Liver (tissue), 3 donors: ENCODE results near the gene KANSL1.
"Not testable (repeated sequence)": the region's sequence is repeated elsewhere in the genome, so short reads cannot be mapped to it uniquely, and the experiment has no call there.

Source experiments
- GABPA ChIP-seq, 2 donors: IDR thresholded peaks in 1 of 2; conservative IDR thresholded peaks in 1 of 2; 2 replicates each; pipeline ENCODE4 v1.6.1; 2016; ENCODE audit warnings: antibody characterized with exemption in 2 of 2, mild to moderate bottlenecking in 1 of 2, moderate library complexity in 1 of 2
- JUND ChIP-seq, 2 donors: IDR thresholded peaks; 2 replicates each; pipeline ENCODE4 v1.6.1; 2016; ENCODE audit warnings: antibody characterized with exemption in 2 of 2
- MAX ChIP-seq: IDR thresholded peaks from 2 replicates; pipeline ENCODE4 v1.6.1; 2016; ENCODE audit warnings: antibody characterized with exemption
- RAD21 ChIP-seq, 2 donors: IDR thresholded peaks; 2 replicates each; pipeline ENCODE4 v1.6.1; 2016; ENCODE audit warnings: antibody characterized with exemption in 2 of 2, mild to moderate bottlenecking in 2 of 2
- TAF1 ChIP-seq: conservative IDR thresholded peaks from 2 replicates; pipeline ENCODE4 v1.6.1; 2016; ENCODE audit warnings: antibody characterized with exemption, mild to moderate bottlenecking
- YY1 ChIP-seq: IDR thresholded peaks from 2 replicates; pipeline ENCODE4 v1.6.1; 2016; ENCODE audit warnings: antibody characterized with exemption, mild to moderate bottlenecking
- ZBTB33 ChIP-seq: IDR thresholded peaks from 2 replicates; pipeline ENCODE4 v1.6.1; 2016; ENCODE audit warnings: antibody characterized with exemption
- TF ChIP-seq, protein P1 (sequence below): fragments of 150-350 bp; IDR thresholded peaks from 2 replicates; pipeline ENCODE4 v1.5.1; 2017; ENCODE audit warnings: improper control_type of control experiment, low read depth, low read length; ENCODE audit not compliant: missing input control
- TF ChIP-seq, protein P2 (sequence below): IDR thresholded peaks from 2 replicates; pipeline ENCODE4 v1.6.1; 2016; ENCODE audit warnings: antibody characterized with exemption, mild to moderate bottlenecking
- donor health status: healthy.
- donor health status: healthy.

GRCh38 chr17:46181316-46181715 lies 11.9 kb downstream of the KANSL1 start:
- TF ChIP-seq TAF1; ZBTB33; YY1; JUND (IDR thresholded peaks at IDR 0.05); RAD21 (IDR thresholded peaks at IDR 0.05); GABPA (IDR thresholded peaks at IDR 0.05 in 1 of 2, conservative IDR thresholded peaks at IDR 0.05 in 1 of 2); MAX: not testable (repeated sequence)
- TF ChIP-seq, protein P1, sequence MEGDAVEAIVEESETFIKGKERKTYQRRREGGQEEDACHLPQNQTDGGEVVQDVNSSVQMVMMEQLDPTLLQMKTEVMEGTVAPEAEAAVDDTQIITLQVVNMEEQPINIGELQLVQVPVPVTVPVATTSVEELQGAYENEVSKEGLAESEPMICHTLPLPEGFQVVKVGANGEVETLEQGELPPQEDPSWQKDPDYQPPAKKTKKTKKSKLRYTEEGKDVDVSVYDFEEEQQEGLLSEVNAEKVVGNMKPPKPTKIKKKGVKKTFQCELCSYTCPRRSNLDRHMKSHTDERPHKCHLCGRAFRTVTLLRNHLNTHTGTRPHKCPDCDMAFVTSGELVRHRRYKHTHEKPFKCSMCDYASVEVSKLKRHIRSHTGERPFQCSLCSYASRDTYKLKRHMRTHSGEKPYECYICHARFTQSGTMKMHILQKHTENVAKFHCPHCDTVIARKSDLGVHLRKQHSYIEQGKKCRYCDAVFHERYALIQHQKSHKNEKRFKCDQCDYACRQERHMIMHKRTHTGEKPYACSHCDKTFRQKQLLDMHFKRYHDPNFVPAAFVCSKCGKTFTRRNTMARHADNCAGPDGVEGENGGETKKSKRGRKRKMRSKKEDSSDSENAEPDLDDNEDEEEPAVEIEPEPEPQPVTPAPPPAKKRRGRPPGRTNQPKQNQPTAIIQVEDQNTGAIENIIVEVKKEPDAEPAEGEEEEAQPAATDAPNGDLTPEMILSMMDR: not testable (repeated sequence)
- TF ChIP-seq, protein P2, sequence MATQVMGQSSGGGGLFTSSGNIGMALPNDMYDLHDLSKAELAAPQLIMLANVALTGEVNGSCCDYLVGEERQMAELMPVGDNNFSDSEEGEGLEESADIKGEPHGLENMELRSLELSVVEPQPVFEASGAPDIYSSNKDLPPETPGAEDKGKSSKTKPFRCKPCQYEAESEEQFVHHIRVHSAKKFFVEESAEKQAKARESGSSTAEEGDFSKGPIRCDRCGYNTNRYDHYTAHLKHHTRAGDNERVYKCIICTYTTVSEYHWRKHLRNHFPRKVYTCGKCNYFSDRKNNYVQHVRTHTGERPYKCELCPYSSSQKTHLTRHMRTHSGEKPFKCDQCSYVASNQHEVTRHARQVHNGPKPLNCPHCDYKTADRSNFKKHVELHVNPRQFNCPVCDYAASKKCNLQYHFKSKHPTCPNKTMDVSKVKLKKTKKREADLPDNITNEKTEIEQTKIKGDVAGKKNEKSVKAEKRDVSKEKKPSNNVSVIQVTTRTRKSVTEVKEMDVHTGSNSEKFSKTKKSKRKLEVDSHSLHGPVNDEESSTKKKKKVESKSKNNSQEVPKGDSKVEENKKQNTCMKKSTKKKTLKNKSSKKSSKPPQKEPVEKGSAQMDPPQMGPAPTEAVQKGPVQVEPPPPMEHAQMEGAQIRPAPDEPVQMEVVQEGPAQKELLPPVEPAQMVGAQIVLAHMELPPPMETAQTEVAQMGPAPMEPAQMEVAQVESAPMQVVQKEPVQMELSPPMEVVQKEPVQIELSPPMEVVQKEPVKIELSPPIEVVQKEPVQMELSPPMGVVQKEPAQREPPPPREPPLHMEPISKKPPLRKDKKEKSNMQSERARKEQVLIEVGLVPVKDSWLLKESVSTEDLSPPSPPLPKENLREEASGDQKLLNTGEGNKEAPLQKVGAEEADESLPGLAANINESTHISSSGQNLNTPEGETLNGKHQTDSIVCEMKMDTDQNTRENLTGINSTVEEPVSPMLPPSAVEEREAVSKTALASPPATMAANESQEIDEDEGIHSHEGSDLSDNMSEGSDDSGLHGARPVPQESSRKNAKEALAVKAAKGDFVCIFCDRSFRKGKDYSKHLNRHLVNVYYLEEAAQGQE: not testable (repeated sequence)
